ENCODE measurements around the gene RHOU. TPM values are rescaled to one million over a fixed set of nuclear protein-coding genes. Genes with fewer than 3 reads are reported as not detected.

The RHOU gene
- total RNA-seq, 4 donors from 2014 or later, result 18.5 to 38.4 (median 23.5) TPM

GRCh38 chr1:228781809-228782661, 46.8 kb downstream of the RHOU start:
- H3K4me3 ChIP-seq (replicated peaks in 1 of 3), result no peak overlapping the region
- intact Hi-C loops (cut with DNase I), result no loop called here
- DNase-seq, result no peak
- TF ChIP-seq, protein P1, sequence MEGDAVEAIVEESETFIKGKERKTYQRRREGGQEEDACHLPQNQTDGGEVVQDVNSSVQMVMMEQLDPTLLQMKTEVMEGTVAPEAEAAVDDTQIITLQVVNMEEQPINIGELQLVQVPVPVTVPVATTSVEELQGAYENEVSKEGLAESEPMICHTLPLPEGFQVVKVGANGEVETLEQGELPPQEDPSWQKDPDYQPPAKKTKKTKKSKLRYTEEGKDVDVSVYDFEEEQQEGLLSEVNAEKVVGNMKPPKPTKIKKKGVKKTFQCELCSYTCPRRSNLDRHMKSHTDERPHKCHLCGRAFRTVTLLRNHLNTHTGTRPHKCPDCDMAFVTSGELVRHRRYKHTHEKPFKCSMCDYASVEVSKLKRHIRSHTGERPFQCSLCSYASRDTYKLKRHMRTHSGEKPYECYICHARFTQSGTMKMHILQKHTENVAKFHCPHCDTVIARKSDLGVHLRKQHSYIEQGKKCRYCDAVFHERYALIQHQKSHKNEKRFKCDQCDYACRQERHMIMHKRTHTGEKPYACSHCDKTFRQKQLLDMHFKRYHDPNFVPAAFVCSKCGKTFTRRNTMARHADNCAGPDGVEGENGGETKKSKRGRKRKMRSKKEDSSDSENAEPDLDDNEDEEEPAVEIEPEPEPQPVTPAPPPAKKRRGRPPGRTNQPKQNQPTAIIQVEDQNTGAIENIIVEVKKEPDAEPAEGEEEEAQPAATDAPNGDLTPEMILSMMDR (IDR thresholded peaks at IDR 0.05), result no peak
- no peak for TF ChIP-seq POLR2A (IDR thresholded peaks at IDR 0.05)
- no peaks in the 10 kb centered on the region for H3K9me3 ChIP-seq
- no peaks in the 10 kb centered on the region for H3K27me3 ChIP-seq
- WGBS, 2 donors, result 68 to 73% methylated on average over 10 of the region's 10 CpGs
- H3K4me1 ChIP-seq, result peaks cover 7 to 31% of the 10 kb centered on the region in 2 donors
- no peaks in the 10 kb centered on the region for H3K36me3 ChIP-seq
- peak overlapping the region in 1 of 3 donors; percentile 83 for H3K27ac ChIP-seq

- no peaks in the 10 kb centered on the region for H3K9me3 ChIP-seq
- no peak overlapping the region for H3K4me3 ChIP-seq (replicated peaks in 1 of 3)
- no peaks in the 10 kb centered on the region for H3K27me3 ChIP-seq
- intact Hi-C loops (cut with DNase I), result no loop called here
- H3K27ac ChIP-seq, result no peak overlapping the region
- 85 to 94% methylated on average over 5 of the region's 5 CpGs for WGBS, 2 donors
- peak; percentile 57 to 59 for DNase-seq
- peaks cover 7 to 31% of the 10 kb centered on the region in 2 donors for H3K4me1 ChIP-seq
- no peaks in the 10 kb centered on the region for H3K36me3 ChIP-seq
- TF ChIP-seq, protein P1 (IDR thresholded peaks at IDR 0.05), result no peak
- TF ChIP-seq POLR2A (IDR thresholded peaks at IDR 0.05), result no peak
Observed at GRCh38 chr1:228782662-228783417, 47.6 kb downstream of the RHOU start.

DNA sequence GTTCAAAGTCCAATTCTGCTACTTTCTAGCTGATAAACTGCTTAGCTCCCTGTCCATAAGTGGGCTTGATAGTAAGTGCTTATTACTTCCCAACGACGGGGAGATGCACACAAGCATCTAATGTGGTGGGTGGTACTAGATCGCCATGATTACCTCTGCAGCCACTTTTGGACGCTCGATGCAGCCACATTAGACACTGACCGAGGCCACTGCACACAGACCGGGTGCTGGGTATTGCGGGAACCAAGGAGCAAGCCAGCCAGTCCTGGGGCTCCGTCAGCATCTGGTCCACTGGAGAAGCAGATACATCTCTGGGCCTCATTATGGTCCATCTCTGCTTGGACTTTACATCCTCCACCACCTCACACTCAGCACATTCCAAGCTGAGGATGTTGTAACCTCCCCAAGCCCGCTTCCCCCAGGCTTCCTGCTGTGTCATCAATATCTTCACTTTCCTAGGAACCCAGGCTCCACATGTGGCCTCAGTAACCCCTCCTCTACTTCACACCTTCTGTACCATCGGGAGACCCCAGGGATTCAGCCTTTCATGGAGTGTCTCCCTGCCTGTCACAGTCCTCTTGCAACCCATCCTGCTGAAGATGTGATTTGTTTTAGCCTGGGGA, 48.2 kb downstream of the RHOU start:
- 91 to 95% methylated on average over 11 of the region's 11 CpGs for WGBS, 2 donors
- intact Hi-C loops (cut with DNase I), result no loop called here
- no peak overlapping the region for H3K4me3 ChIP-seq (replicated peaks in 1 of 3)
- no peak for DNase-seq
- H3K36me3 ChIP-seq, result no peaks in the 10 kb centered on the region
- H3K4me1 ChIP-seq, result peaks cover 7 to 29% of the 10 kb centered on the region in 2 donors
- H3K9me3 ChIP-seq, result no peaks in the 10 kb centered on the region
- TF ChIP-seq POLR2A (IDR thresholded peaks at IDR 0.05), result no peak
- TF ChIP-seq, protein P1 (IDR thresholded peaks at IDR 0.05), result no peak
- no peak overlapping the region for H3K27ac ChIP-seq
- no peaks in the 10 kb centered on the region for H3K27me3 ChIP-seq

- Histone ChIP-seq H3K4me3 (replicated peaks in 1 of 3) (no peak overlapping the region), H3K27me3 (no peaks in the 10 kb centered on the region), H3K27ac (no peak overlapping the region), H3K4me1 (peaks cover 7 to 26% of the 10 kb centered on the region in 2 donors), H3K9me3 (no peaks in the 10 kb centered on the region), H3K36me3 (no peaks in the 10 kb centered on the region)
- WGBS, 2 donors, result 96 to 97% methylated on average over 3 of the region's 3 CpGs
- intact Hi-C loops (cut with DNase I), result no loop called here
- TF ChIP-seq, protein P1 (IDR thresholded peaks at IDR 0.05), result no peak
- TF ChIP-seq POLR2A (IDR thresholded peaks at IDR 0.05), result no peak
- DNase-seq, result no peak
Observed at GRCh38 chr1:228784181-228784580, 48.9 kb downstream of the RHOU start.
